NCI-H1694 treated with DMSO at 0.1 percent for 48 hours (cell line): ENCODE data around the gene CST11.

Source experiments
- DNase-seq: peaks from one replicate; lab custom pipeline; 2025; lab: John Stamatoyannopoulos, UW

CST11 gene

GRCh38 chr20:23453549-23454543, 1.2 kb upstream of the CST11 start:
- no peak for DNase-seq

- DNase-seq, result no peak
These were observed 654 bp downstream of the CST11 start for GRCh38 chr20:23451956-23452487.

- DNase-seq, result no peak
These were observed 1.8 kb downstream of the CST11 start for GRCh38 chr20:23450877-23451276.

- no peak for DNase-seq
These were observed 3.3 kb downstream of the CST11 start for GRCh38 chr20:23449421-23449820.

- DNase-seq, result no peak
These were observed 4.5 kb downstream of the CST11 start for GRCh38 chr20:23448167-23448566.

GRCh38 chr20:23446505-23446904, 6.2 kb downstream of the CST11 start:
- no peak for DNase-seq

- no peak for DNase-seq
These were observed 7.0 kb downstream of the CST11 start for GRCh38 chr20:23445596-23446217.

- no peak for DNase-seq
These were observed 7.8 kb downstream of the CST11 start for GRCh38 chr20:23444859-23445258.

GRCh38 chr20:23442436-23442835, 10.2 kb downstream of the CST11 start:
- no peak for DNase-seq

- peak; percentile 47 for DNase-seq
These were observed 10.8 kb downstream of the CST11 start for GRCh38 chr20:23441850-23442313.

GRCh38 chr20:23440004-23440403, 12.7 kb downstream of the CST11 start:
- DNase-seq, result no peak

- no peak for DNase-seq
These were observed 14.0 kb downstream of the CST11 start for GRCh38 chr20:23438661-23439060.

GRCh38 chr20:23437126-23437899, 15.4 kb downstream of the CST11 start:
- no peak for DNase-seq

- DNase-seq, result no peak
These were observed 16.0 kb downstream of the CST11 start for GRCh38 chr20:23436681-23437080.

GRCh38 chr20:23435626-23436539, 16.8 kb downstream of the CST11 start:
- peak; percentile 44 for DNase-seq

- DNase-seq, result no peak
These were observed 18.0 kb downstream of the CST11 start for GRCh38 chr20:23434521-23435313.

GRCh38 chr20:23433628-23434027, 19.0 kb downstream of the CST11 start:
- DNase-seq, result no peak

GRCh38 chr20:23425129-23425528, 27.5 kb downstream of the CST11 start:
- no peak for DNase-seq

- peak; percentile 85 for DNase-seq
These were observed 31.4 kb downstream of the CST11 start, which contains the start of gene NAPB for GRCh38 chr20:23420943-23421931. TSS of gene NAPB (minus strand) at chr20:23421488. CDS start at chr20:23421402, 86 bp downstream.
